GM19467 (cell line): ENCODE data around the gene DYRK4.
"Not testable (repeated sequence)": the region's sequence is repeated elsewhere in the genome, so short reads cannot be mapped to it uniquely, and the experiment has no call there.

Source experiments
- ATAC-seq: cut with Tn5 transposase; IDR thresholded peaks from one replicate; pipeline ENCODE4 v1.9.1; 2021; ENCODE audit warnings: mild to moderate bottlenecking, moderate library complexity; ENCODE audit not compliant: unreplicated experiment

The DYRK4 gene, protein sequence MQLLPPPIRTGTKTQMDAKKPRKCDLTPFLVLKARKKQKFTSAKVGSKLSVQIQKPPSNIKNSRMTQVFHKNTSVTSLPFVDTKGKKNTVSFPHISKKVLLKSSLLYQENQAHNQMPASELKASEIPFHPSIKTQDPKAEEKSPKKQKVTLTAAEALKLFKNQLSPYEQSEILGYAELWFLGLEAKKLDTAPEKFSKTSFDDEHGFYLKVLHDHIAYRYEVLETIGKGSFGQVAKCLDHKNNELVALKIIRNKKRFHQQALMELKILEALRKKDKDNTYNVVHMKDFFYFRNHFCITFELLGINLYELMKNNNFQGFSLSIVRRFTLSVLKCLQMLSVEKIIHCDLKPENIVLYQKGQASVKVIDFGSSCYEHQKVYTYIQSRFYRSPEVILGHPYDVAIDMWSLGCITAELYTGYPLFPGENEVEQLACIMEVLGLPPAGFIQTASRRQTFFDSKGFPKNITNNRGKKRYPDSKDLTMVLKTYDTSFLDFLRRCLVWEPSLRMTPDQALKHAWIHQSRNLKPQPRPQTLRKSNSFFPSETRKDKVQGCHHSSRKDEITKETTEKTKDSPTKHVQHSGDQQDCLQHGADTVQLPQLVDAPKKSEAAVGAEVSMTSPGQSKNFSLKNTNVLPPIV

DNA sequence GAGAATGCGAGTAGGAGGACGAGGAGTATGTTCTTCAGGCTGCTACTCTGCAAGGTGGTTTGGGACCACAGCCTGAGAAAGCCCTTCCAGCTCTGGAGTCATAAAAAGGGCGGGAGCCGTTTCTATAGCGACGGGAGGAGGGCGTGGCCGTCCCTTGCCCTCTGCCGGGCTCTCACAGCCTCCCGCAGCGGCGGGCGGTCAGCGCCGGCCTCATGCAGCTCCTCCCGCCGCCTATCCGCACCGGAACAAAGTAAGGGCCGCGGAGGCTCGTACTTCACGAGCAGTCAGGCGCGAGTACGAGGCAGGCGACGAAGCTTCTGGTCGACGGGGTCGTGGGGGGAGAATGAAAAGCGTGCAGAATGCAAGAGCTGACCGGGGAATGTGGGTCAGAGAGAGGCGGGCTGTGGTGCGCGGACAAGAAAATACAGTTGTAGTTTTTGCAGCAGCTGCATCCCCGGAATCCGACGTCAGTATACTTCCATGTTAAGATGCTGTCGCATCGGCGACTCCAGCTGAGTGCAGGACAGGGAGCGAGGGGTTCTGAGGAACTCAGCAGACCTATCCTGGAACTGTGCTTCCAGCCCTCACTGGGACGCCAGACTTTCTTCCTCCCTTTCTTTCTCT lies at the start of gene DYRK4:
Gene DYRK4, plus strand, starts transcription at position 175 of the 624 bp plus-strand sequence. Its CDS starts 38 bp downstream, at position 213.
- ATAC-seq, result no peak

GRCh38 chr12:4518106-4518728 lies 43.8 kb upstream of the DYRK4 start:
- no peak for ATAC-seq

DNA sequence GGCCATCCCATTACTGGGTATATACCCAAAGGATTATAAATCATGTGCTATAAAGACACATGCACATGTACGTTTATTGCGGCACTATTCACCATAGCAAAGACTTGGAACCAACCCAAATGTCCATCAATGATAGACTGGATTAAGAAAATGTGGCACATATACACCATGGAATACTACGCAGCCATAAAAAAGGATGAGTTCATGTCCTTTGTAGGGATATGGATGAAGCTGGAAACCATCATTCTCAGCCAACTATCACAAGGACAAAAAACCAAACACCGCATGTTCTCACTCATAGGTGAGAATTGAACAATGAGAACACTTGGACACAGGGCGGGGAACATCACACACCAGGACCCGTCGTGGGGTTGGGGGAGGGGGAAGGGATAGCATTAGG lies 38.6 kb upstream of the DYRK4 start:
- not testable (repeated sequence) for ATAC-seq

DNA sequence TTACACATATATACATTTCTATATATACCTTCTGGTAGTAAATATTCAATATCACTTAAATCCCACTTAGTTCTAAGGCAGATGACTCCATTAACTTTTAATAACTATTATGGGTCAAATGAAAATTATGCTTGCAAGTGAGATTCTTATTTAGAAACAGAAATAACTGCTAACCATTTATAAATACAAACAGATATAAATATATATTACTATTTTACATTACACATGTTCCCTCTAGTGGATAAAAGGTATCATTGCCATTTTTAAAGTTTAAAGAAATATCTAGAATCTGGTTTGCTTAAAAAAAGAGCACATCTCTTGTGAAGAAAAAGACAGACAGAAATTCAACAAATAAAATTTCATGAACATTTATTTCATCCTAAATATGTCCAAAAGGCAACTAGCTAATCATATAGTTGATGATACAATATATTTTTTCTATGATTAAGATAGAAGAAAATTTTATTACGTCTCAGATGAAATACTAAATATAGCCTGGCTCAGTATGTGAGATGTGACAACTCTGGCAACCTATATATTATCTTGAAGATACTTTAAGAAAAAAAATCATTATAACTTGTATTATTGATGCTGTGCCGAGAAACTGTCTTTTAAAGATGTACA lies 35.0 kb upstream of the DYRK4 start:
- no peak for ATAC-seq

DNA sequence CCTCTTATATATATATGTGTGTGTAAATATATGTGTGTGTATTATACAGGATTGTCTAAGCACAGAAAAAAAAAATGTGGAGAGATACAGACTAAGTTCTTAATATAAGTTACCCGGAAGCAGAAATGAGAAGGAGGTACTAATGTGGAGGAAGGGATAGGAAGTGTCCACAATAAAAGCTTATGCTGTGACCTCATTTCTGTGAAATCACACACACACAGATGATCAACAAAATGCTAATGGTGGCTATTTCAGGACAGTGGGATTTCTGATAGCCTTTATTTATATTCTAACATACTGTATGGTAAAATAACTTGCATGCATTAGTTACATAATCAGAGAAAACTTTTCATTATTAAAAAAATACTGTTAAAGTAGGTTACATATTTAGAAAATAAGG lies 31.8 kb upstream of the DYRK4 start:
- ATAC-seq, result no peak

DNA sequence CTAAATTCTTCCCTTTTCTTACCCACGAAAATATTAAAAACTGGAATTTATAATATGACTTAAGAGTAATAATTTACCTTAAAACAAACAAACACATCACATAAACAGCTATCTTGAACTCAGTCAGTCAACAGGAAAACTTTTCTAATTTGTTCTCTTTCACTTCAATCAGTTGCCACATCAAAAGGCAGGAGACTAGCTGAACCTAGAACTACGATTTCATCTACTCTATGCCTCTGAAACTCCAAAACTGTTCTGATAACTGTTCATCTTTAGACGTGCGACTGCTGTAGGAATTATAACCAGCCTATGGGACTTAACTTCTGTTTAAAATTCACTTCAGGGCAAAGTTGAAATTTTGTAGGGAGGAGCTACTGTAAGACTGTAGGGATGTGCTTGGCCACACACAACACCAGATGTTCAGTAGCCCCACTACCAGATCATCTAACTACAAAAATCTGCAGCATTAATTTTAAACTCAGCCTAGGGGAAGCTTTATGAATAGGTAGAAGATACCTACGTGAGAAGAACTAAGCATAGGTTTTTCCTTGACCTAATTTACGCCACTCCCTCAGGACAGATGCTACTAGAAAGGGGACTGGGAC lies 30.9 kb upstream of the DYRK4 start:
- ATAC-seq, result no peak

DNA sequence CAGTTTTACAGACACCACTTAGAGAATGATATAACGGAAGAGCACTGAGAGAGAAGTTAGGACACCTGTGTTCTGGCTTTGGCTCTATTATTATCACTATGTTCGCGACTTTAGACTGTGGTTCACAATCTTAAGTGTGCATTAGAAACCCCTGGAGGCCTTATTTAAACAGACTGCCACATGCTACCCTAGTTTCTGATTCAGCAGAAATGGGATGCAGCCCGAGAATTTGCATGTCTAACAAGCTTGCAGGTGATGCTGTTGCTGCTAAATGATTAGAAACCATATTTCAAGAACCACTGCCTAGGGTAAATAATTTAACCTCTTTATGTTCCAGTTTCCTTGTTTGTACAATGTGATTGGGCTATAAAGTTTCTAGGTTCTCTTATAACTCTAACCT lies 26.9 kb upstream of the DYRK4 start:
- no peak for ATAC-seq

- ATAC-seq, result no peak
Measured at GRCh38 chr12:4535871-4536270, 26.1 kb upstream of the DYRK4 start.

GRCh38 chr12:4538207-4539160 lies 23.5 kb upstream of the DYRK4 start, which contains the start of gene RAD51AP1:
Gene RAD51AP1 (plus strand): TSS chr12:4538890. CDS start chr12:4538940, 50 bp downstream.
- ATAC-seq, result peak; percentile 79

GRCh38 chr12:4539167-4539870 lies 22.7 kb upstream of the DYRK4 start:
- no peak for ATAC-seq

DNA sequence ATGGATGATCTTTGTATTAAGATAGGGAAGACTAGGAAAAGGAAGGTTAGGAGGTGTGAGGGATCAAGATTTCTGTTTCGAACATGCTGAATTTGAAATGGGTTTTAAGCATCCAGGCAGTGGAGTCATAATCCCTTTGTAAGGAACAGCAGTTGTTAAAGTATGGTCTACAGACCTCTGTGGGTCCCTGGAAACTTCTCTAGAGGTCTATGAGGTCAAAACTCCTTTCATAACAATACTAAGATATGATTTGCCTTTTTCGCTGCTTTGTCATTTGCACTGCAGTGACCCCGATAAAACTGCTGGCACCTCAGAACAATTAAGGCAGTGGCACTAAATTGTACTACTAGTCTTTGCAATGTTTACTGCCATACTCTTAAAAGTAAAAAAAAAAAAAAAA lies 21.8 kb upstream of the DYRK4 start:
- ATAC-seq, result no peak

GRCh38 chr12:4540638-4541037 lies 21.4 kb upstream of the DYRK4 start:
- no peak for ATAC-seq

DNA sequence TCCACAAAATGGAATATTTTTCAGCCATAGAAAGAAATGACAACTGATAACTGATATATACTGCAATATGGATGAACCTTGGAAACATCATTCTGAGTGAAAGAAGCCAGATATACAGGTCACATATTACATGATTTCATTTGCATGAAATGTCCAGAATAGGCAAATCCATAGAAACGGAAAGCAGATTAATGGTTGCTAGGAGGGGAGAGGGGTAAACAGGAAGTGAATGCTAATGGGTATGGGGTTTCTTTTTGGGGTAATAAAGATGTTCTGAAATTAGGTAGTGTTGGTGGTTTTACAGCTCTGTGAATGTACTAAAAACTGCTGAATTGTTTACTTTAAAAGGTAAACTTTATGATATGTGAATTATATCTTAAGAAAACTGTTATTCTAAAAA lies 16.8 kb upstream of the DYRK4 start:
- ATAC-seq, result no peak

DNA sequence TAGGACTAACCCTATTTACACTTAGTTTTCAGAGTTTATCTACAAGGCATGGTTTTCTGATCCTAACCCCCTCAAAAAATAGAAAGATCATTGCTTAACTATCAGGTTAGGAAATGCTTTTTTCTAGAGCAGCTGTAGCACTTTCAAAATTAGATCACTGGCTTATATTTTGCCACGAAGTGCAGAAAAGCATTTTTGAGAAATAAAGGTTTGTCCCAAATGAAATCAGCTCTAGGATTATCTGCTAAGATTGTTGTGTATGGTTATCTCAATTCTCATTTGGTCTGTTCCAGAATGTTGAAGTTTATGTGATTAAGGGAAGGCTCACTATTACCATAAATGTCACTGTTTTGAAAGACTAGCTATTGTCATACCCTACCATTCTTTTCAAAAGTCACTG lies 9.8 kb upstream of the DYRK4 start:
- ATAC-seq, result no peak

- ATAC-seq, result no peak
Measured at GRCh38 chr12:4553943-4554342, 8.1 kb upstream of the DYRK4 start.

DNA sequence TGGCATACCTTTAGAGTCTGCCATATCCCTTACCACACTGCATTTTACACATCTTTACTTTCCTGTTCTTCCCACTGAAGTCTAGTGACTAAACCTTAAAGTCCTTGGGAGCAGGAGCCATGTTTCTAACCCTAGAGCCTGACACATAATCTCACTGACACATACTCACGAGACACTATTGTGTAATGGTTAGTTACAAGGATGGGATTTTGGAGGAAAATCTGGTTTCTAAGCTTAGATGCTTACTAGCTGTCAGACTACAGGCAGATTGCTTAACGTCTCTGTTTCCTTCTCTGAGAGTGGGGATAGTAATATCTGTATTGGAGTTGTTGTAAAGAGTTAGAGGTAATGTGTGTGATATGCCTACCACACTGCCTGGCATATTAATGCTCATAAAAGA lies 6.2 kb upstream of the DYRK4 start:
- no peak for ATAC-seq

DNA sequence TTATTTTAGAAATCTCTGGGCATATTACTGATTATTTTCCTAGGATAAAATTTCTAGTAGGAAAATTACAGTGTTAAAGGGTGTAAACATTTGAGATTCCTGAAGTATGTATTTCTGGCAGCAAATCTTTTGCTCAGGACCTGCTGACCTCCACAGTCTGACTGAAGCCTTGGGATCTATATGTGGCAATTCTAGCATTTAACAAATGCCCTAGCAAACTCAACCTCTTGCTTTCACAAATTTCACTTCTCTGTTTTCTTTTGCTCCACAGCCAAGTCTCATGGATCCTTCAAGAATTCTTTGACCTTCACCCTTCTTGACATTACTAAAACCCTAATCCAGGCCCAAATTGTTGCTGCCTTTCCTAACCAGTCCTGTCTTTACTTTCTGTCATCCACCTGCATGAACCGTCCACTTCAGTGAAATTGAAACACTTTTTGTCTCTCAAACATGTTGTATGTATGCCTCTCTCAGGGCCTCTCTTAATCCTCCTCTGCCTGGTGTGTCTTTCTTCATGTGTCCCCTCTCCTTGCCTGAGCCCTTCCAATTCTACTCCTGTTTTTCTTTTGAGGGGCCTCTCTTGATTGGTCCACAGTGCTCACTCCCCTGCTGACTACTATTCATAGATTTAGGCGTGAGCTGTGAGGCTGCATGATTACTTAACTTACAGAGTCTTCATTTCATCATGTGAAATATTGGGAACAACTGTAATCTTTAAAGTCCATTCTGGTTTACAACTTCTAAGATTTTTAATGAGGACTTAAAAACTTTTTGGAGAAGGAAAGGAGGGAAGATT lies 5.1 kb upstream of the DYRK4 start:
- no peak for ATAC-seq

DNA sequence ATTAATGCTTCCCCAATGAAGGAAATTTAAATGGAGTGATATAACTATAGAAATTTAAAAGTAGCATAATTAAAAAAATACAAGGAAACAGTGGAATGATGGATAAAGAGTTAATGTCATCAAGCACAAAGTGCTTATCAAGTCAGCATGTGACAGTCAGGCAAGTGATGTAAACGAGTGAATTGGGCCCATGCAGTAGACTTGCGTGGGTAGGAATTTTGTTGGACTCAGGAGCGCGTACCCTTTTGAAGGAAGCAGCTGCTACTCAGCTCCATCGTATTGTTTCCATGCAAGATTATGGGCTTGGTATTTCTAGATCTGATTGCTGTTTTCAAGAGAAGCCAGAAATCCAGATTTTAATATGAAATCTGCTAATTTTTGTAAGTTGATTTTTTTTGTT lies 4.4 kb upstream of the DYRK4 start:
- no peak for ATAC-seq
